NCI-H460 (cell line): ENCODE results near the gene UTP20. TPM values are rescaled to one million over a fixed set of nuclear protein-coding genes. Genes with fewer than 3 reads are reported as not detected.

Source experiments
- DNase-seq: peaks from one replicate; pipeline ENCODE4 v3.0.0-alpha.2; 2016; ENCODE audit warnings: low read depth; ENCODE audit errors: extremely low read depth
- small RNA-seq, 2 experiments: library from RNA; depleted of rRNA; stranded (forward); fragments of <200 nt; gene quantifications; one replicate each; pipeline ENCODE3, GENCODE V24; 2014
- total RNA-seq: library from RNA; depleted of rRNA; stranded (reverse); fragments of >200 nt; shearing (Covaris generic); gene quantifications from 2 replicates; pipeline ENCODE4 v1.2.3, GENCODE V29; 2014; rRNA removed

UTP20 gene
- total RNA-seq, 1 experiment from 2014 or later = 31.7 TPM

- DNase-seq = no peak
Measured at GRCh38 chr12:101424620-101425019, 144.7 kb downstream of the UTP20 start.

- DNase-seq = no peak
Measured at GRCh38 chr12:101430456-101430855, 150.6 kb downstream of the UTP20 start.

GRCh38 chr12:101436136-101436535 is 156.2 kb downstream of the UTP20 start:
- no peak for DNase-seq

Small RNAs within 50 kb of the gene (small RNA-seq; reads per million reads assigned to genes)
- 0 reads per million in 2 experiments for gene RNU6-1068P
- gene RPS27P23 = 0 reads per million in 2 experiments

Other genes starting within 250 kb of the UTP20 start
- not detected in 2 replicates for gene SLC5A8, start 69.9 kb upstream of the UTP20 start, total RNA-seq
- gene ARL1, start 127.7 kb downstream of the UTP20 start, total RNA-seq = 86.9 and 90.1 TPM in 2 replicates
- not detected in 2 replicates for gene SPIC, start 195.2 kb downstream of the UTP20 start, total RNA-seq